Stimulated activated CD8-positive, alpha-beta memory T cell treated with anti-CD3 and anti-CD28 coated beads, Interleukin-15, amount 100 ng/mL, for 4 hours (primary cell): Measurements from ENCODE around the gene CDC25A.
A peak's percentile ranks its signal among the peaks of the same experiment; 100 is the strongest.
"Not testable (repeated sequence)": the region's sequence is repeated elsewhere in the genome, so short reads cannot be mapped to it uniquely, and the experiment has no call there.

Experiments used
- DNase-seq, 2 donors: peaks; one replicate each; pipeline ENCODE4 v3.0.0-alpha.2; 2020; ENCODE audit warnings: low read depth in 2 of 2

The CDC25A gene

DNA sequence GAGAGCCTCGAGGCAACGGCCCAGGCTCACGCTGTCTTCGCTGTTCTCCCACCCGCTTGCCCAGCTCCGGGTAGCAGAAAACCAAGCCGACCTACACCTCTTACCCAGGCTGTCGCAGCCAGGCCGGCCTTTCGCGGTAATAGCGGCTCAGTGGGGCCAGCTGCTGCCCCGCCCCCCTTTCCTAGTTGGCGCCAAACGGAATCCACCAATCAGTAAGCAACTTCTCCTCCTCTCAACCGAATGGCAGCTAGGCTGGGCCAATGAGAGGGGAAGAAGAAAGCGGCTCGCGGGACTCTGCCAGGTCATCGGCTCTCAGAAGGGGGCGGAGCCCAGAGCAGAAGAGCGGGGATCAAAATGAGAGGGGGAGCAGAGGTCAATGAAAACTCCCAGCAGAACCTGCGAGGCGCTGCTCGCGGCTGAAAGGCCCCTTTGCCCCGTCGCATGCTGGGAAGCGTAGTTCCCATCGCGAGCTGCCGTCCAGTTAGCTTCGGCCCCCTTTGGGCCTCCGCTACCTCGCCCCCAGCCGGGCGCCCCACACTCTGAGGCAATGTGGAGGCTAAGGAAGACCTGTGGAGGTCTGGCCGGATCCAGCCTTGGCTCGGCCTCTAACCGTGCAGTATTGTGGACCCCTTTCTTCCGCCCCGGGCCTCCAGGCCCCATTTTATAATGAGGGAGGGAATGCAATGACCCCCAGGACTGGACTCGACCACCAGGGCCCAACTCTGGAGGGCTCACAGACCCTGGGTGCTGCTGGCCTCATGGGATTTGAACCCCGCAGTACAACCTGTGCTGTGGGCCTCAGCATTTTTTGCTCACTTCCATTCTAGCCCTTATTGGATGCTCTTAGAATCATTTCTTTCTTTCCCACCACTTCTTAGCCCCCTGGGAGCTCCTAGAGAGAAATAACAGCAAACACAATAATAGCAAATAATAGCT lies at the start of gene CDC25A:
CDC25A (minus strand) TSS at position 152 of the 936 bp plus-strand sequence. CDS start 470 bp downstream, outside the sequence.
- peak; percentile 85 to 90 for DNase-seq

DNA sequence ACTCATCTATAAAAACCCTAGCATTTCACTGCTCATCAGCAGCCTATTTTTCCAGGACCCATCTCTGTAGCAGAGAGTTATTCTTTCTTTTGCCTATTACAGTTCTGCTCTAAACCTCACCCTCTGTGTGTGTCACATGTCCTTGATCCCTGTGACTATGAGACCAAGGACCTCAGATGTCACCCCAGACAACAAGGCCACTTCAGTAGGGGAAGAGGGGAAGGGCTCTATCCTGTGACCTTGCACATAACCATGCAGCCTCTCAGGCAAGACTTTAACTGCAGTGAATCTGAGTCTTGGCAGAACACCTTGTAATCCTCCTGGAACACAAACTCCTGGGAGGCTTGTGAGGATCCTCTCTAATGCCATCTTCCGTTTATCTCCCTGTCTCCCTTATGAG lies 48.3 kb upstream of the CDC25A start:
- no peak for DNase-seq

DNA sequence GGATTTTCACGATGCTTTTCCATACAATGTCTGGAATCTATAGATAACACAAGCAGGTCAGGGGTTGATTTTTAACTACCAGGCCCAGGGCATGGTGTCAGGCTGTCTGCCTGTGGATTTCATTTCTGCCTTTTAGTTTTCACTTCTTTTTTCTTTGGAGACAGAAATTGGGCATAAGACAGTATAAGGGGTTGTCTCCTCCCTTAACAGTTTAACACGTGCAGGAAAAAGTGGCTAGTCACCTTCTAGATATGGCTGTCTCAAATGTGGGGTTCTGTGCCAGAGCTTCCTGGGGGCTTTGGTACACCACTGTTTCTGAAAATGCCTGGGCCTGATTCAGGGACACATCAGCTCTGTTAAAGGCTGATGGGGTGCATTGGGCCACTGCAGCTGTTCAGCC lies 45.3 kb upstream of the CDC25A start:
- no peak for DNase-seq

DNA sequence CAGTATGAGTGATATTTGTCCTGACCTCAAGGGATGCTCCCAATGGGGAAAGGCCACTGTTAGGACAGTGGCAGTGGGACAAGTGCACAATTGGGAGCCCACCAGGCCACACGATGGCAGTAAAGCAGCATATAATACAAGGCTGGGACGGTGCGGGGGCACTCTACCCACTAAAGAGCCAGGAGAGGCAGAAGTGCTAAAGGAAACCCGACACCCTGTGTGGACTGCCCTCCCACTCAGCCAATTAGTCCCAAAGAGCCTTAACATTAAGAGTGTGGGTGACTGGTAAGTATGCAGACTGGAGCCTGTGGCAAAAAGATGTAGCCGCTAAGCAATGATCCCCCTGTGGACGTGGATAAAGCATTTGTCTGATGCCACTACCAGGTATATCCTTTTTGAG lies 44.5 kb upstream of the CDC25A start:
- DNase-seq: peak; percentile 23 to 30

DNA sequence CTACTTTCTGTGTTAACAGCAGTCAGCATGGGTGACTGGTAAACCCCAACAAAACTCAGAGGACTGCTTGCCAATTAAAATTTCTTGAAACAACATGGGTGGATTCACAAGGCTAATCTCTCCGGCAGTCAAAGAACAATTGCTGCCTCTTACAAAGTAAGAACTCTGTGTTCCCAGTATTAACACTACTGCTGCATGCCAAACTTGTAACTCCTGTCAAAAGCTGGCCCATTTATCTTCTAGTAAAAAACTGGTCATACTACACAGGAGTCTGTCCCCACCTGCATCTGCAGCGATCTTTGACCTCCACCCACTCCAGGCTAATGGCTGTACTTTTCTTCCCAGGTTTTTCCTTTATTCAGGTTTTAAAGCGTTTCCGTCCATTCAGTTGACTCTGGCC lies 44.0 kb upstream of the CDC25A start:
- DNase-seq: no peak

DNA sequence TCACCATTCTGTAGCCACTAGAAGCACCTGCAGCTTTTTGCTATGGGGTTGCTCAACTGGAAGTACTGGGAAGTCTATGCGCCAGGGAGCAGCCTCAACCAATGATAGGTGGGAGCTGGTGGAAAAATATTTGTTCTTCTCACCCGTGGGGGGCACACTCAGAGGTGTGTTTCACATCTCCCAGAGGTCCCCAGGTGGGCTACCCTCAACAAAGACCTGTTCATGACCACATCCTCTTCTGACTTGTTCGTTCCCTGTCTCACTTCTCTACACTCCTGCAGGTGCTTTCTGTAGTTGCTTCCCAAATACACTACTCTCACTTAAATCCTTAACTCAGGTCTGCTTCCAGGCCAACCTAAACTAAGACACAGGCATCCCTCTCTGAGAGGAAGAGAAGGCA lies 38.7 kb upstream of the CDC25A start:
- no peak for DNase-seq

DNA sequence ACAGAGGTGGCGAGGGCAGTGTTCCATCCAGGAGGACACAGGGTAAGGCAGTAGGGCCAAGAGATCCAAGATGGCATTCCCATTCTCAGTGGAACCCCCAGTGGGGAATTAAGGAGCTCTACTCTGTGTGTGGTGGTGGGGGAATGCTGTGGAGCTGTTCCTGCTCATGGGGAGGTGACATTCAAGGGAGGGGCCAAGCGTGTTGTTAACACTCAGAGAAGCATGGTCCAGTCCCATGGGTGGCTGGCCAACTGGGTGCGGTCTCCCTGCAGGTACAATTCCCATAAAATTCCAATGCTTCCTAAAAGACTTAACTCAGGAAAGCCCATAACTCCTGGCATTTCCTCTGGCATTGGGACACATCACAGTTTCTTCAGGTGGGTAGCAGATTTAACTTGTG lies 37.4 kb upstream of the CDC25A start:
- no peak for DNase-seq

DNA sequence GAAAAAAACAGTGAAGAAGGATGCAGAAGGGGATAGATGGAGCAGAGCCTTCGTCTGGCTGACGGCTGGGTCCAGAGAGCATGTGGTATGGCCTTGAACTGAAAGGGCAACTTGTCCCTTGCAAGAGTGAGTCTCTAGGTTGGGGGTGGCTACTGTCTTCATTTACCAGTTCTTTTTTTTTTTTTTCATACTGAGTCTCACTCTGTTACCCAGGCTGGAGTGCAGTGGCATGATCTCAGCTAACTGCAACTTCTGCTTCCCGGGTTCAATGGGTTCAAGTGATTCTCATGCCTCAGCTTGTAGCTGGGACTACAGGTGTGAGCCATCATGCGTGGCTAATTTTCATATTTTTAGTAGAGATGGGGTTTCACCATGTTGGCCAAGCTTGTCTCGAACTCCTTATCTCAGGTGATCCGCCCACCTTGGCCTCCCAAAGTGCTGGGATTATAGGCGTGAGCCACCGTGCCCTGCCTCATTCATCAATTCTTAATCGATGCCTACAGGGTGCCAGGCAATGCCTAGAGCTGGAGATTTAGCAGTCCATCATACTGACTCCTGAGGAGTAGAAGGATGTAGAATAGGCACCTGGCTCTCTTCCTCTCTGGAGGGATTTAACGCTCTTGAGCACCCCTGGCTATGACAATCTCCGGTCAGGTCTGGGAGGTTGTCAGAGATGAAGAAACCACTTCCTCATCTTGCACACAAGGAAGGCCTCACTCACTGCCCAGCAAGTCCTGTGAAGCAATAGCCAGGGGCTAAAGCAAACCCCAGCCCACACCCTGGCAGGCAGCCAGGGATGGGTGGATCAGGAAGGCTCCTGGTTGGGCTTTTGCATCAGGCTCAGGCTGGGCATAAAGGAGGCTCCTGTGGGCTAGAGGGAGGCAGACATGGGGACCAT lies 34.6 kb upstream of the CDC25A start, which contains the start of gene CAMP:
CAMP (plus strand) TSS at position 880 of the 898 bp plus-strand sequence; CDS start at position 897, 17 bp downstream.
- no peak for DNase-seq

DNA sequence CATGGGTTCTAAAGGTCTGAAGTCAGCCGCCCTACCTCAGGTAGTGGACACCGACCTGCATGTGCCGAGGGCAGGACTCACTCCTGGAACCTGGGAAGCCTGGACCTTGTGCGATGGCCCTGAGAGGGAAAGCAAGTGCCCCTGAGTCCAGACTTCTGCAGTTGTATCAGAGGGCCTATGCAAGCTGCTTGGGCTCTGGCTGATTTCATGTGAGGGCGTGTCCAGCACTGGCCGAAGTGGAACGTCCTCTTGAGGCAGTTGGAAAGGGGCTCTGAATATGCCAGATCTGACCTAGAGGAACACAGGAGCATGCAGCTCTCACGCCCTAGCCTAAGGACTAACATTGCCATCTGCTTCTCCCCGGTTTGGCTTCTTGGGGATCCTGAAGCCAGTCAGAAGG lies 32.5 kb upstream of the CDC25A start:
- no peak for DNase-seq

DNA sequence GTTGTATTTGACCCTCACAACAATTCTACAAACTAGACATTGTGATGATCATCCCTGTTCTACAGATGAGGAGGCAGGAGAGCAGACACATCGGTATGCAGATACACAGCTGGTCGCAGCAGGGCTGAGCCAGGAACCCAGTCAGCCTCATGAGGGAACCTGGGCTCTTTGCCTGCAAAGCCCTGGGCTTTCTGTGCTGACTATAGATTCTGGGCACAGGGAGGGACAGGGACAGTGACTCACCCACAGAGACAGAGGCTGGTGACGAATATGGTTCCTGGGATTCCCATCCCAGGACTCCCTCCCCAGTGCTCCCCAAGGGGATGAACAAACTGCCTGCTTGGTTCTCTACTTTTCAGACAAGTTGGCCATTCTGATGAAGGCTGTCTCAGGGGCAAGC lies 31.3 kb upstream of the CDC25A start:
- no peak for DNase-seq

DNA sequence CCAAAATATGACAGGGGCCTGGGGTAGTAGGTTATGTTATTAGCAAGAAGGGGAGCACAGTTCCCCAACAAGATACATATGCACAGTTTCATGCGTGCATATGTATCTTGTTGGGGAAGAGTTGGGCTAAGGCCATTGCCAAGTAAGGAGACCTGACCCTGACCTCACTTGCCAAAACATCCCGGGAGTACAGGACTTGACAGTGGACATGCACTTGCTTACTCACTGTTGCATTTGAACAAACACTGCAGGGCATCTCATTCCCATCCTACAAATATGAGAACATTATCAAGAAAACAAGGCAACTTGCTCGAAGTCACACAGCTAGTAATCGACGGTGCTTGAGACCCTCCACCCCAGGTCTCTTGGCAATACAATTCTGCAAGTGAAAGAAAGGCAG lies 30.3 kb upstream of the CDC25A start:
- no peak for DNase-seq

DNA sequence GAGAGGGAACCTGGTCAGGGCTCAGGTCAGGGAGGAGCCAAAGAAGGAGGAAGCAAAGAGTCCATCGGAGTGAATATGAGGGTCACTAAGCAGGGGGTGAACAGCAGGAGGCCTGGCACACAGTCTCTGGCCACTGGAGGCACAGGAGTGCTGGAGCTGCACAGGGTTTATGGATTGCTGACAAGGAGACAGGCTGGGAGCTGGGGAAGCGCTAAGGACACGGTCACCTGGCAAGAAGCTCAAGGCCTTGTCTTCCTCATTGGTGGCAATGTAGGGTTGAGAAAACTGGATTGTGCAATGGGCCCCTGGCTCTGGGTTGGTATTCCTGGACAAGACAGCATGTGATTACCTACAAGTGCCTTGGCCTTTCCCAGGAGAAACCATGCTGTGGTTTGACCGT lies 29.2 kb upstream of the CDC25A start:
- DNase-seq: no peak

DNA sequence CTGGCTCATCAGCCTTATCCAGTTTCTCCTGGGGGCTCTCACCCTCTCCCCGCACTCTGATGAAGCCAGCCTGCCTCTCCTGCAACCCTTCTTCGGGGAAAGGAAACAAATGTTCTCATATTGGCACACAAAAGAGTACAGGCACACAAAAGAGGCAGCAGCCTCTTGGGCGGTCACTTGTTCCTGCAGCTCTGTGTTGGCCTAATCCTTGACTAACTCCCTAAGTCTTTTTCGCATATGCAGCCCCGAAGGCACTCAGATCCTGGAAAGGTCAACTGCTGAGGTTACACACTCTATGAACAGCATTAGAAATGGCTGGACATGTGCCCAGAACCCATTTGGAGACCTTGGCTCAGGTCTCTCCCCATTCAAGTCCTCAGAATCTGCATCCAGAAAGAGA lies 27.7 kb upstream of the CDC25A start:
- DNase-seq: no peak

DNA sequence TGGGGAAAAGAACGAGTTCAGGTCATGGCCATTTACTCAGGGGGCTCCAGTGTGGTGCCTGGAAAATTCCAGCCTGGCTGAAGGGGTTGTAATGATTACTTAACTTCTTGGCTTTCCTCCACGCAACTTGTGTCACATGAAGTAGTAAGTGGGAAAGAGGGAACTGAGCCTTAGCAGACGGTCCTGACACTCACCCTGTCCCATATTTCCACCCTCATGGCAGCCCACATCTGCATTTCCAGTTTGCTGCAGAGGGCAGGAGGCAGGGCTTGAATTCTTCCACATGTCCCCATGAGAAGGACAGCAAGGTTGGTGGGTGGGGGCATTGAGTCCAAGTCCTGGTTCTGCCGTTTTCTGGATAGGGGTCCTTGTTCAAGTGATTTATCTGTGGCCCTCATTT lies 27.2 kb upstream of the CDC25A start:
- no peak for DNase-seq

DNA sequence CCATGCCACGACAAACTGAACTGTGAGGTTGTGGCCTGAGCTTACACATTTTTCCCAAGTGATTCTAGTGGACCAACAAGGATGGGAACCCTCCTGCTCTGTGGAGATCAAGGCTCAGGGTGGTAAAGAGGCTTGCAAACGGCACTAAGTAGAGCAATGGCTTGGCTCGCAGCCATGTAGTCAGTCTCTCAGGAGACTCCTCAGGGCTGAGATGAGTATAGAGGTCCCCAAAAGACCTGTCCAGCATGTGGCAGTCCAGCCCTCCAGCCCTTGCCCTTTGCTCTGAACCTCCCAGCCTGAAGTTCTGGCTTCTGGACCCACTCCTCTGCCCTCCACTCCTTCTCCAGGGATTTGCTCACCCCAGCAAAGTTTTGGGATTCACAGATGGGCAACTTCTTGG lies 26.8 kb upstream of the CDC25A start:
- DNase-seq: no peak

DNA sequence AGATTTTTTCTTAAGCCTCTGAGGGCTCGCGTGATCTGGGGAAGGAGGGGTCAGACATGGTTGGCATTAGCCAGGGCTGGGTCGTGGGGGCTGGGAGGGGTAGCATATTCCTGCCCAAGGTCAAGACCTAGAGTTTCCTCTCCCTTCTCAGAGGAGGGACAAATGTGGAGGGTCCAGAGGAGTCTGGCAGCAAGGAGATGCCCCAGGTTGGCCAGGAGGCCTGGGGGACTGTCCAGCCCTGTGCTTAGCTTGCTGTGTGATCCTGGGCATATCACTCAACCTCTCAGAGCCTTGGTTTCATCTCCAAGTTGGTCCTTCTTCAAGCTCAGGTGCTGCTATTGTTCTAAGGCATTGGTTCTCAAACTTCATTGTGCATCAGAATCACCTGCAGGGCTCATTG lies 26.0 kb upstream of the CDC25A start:
- no peak for DNase-seq

DNA sequence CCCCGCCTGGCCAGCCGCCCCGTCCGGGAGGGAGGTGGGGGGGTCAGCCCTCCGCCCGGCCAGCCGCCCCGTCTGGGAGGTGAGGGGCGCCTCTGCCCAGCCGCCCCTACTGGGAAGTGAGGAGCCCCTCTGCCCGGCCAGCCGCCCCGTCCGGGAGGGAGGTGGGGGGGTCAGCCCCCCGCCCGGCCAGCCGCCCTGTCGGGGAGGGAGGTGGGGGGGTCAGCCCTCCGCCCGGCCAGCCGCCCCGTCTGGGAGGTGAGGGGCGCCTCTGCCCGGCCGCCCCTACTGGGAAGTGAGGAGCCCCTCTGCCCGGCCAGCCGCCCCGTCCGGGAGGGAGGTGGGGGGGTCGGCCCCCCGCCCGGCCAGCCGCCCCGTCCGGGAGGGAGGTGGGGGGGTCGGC lies 23.6 kb upstream of the CDC25A start:
- not testable (repeated sequence) for DNase-seq

DNA sequence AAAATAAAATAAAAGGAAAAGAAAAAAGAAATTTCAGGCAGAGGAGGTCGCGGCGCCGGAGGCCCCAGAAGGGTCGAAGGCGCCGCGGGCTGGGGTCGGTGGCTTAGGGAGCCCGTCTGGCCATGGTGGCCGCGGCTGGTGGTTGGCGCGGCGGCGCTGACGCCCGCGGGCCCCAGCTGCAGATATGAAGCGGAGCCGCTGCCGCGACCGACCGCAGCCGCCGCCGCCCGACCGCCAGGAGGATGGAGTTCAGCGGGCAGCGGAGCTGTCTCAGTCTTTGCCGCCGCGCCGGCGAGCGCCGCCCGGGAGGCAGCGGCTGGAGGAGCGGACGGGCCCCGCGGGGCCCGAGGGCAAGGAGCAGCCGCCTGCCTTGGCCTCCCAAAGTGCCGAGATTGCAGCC lies 22.3 kb upstream of the CDC25A start:
- not testable (repeated sequence) for DNase-seq

DNA sequence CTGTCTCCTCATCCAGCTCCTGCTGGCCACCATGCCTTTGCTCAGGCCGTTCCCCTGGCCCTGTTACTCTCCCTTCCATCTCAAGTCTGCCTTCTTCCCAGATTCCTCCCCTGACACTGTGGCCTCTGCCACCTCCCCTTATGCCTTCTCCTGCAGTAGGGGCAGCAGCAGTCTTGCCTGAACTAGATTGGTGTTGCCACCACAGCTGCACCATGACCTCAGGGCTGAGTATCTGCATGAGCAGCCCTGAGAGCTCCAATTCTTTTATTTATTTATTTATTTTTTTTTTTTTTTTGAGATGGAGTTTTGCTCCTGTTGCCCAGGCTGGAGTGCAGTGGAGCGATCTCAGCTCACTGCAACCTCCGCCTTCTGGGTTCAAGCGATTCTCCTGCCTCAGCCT lies 21.2 kb upstream of the CDC25A start:
- no peak for DNase-seq

DNA sequence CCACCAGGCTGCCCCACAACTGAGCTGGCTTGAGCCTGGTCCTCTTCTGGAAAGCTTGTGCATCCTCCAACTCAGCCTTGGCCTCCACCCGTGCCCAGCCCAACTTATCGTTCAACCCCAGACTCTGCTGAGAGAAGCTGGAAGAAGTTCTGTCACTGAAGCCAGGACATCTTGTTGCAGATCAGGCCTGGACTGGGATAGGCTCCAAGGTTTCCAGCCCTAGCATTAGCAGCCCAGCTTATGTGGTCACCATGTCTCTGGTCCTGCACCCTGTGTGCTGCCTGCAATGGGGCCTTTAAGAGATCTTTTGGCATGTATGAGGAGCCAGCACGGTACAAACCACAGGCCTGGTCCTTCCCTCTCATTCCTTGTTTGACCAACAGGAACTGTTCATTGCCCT lies 19.9 kb upstream of the CDC25A start:
- no peak for DNase-seq

DNA sequence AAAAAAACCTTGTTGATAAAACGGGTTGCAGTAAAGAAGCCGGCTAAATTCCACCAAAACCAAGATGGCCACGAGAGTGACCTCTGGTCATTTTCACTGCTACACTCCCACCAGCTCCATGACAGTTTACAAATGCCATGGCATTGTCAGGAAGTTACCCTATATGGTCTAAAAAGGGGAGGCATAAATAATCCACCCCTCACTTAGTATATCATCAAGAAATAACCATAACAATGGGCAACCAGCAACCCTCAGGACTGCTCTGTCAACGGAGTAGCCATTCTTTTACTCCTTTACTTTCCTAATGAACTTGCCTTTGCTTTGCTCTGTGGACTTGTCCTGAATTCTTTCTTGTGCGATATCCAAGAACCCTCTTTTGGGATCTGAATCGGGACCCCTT lies 14.4 kb upstream of the CDC25A start:
- DNase-seq: no peak

DNA sequence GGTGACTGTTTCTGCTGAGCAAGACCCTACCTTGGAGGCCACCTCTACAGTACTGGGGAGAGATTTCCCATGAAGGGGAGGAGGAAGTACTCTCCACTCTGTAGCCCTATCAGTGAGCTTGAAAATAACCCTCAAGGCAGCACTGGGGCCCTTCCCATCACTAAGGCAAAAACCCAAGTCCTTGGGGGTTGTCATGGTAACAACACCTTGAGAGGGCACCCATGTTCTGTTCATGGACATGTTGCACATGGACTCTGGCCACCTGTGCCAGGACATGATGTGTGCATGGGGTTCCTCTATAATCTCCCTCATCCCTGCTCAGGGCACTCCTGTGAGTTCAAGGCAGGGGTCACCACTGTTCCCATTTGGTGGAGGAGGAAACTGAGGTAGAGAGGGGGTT lies 10.9 kb upstream of the CDC25A start:
- no peak for DNase-seq

DNA sequence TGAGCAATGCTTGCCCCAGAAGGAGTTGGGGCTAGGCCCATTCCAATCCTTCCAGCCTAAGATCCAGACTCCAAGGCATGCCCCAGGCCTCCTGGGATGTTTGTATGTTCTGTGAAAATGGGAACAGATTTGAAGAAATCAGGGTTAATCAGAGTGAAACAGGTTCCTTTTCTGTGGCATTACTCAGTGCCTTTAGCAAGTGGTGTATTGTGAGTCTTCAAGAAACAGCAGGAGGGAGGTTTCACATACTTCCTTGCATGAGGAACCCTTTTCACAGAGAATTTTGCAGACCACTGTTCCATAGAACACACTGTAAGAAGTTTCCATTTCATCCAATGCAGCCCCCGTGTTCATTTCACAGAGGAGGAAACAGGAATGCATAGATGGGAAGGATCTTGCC lies 8.4 kb upstream of the CDC25A start:
- DNase-seq: no peak
